GM21717 (cell line): ENCODE measurements around the gene SIGLEC5.
"Not testable (repeated sequence)": the region's sequence is repeated elsewhere in the genome, so short reads cannot be mapped to it uniquely, and the experiment has no call there.

Experiments used
- ATAC-seq: cut with Tn5 transposase; IDR thresholded peaks from one replicate; pipeline ENCODE4 v1.9.1; 2021; ENCODE audit warnings: mild to moderate bottlenecking, moderate library complexity; ENCODE audit not compliant: unreplicated experiment

The SIGLEC5 gene, protein sequence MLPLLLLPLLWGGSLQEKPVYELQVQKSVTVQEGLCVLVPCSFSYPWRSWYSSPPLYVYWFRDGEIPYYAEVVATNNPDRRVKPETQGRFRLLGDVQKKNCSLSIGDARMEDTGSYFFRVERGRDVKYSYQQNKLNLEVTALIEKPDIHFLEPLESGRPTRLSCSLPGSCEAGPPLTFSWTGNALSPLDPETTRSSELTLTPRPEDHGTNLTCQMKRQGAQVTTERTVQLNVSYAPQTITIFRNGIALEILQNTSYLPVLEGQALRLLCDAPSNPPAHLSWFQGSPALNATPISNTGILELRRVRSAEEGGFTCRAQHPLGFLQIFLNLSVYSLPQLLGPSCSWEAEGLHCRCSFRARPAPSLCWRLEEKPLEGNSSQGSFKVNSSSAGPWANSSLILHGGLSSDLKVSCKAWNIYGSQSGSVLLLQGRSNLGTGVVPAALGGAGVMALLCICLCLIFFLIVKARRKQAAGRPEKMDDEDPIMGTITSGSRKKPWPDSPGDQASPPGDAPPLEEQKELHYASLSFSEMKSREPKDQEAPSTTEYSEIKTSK

DNA sequence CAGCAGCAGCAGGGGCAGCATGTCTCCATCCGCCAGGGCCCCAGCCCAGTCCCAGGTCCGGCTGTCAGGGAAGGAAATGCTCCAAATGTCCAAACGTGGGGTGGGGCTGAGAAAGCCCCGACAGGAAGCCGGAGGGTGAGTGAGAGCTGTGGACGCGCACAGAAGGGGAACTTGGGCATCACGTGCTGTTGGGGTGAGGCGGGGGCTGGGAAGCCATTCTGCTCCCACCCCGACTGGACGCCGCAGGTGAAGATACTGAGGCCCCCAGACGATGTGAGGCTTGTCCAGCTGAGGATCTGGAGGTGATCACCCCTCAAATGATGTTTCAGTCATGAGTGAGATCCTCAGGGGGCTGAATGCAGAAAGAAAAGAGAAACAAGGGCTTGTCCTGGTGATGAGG lies at the start of gene SIGLEC5:
Gene SIGLEC5 (minus strand): TSS at position 87 of the 400 bp plus-strand sequence. CDS start 66 bp downstream, at position 21.
- ATAC-seq = not testable (repeated sequence)

DNA sequence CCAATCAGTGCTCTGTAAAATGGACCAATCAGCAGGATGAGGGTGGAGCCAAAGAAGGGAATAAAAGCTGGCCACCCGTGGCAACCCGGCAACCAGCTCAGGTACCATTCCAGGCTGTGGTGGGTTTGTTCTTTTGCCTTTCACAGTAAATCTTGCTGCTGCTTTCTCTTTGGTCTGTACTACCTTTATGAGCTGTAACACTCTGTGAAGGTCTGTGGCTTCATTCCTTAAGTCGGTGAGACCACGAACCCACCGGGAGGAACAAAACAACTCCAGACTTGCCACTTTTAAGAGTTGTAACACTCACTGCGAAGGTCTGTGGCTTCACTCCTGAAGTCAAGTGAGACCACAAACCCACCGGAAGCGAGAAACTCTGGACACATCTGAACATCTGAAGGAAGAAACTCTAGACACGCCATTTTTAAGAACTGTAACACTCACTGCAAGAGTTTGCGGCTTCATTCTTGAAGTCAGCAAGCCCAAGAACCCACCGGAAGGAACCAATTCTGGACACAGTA lies 46.4 kb upstream of the SIGLEC5 start:
- ATAC-seq = no peak

DNA sequence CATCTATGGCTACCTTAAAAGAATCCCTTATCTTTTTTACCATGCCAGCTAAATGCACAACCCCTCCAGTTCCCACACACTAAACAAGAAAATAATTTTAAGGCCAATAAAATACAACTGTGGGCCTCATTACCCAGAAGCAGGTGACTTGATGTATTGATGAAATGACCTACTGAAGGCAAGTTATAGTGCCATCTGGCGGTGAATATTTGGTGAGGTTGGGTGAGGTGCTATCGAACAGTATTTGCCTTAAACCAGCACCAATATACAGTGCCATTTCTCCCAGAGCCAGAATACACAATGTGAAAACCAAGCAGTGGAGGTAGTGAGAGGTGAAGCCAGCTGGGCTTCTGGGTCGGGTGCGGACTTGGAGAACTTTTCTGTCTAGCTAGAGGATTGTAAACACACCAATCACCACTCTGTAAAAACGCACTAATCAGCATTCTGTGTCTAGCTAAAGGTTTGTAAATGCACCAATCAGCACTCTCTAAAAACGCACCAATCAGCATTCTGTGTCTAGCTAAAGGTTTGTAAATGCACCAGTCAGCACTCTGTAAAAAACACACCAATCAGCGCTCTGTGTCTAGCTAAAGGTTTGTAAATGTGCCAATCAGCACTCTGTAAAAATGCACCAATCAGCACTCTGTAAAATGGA lies 45.8 kb upstream of the SIGLEC5 start:
- not testable (repeated sequence) for ATAC-seq

DNA sequence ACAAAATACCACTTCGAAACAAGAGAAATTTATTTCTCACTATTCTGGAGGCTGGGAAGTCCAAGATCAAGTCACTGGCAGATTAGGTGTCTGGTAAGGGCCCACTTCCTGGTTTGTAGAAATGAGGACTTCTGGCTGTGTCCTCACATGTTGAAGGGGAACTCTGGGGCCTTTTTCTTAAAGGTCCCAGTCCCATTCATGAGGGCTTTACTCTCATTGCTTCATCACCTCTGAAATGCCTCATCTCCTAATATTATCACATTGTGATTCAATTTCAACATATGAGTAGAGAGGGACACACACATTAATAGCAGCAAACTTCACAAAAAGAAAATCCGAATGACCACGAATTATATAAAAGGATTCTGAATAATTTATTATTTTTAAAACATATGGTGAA lies 38.0 kb upstream of the SIGLEC5 start:
- ATAC-seq = no peak

DNA sequence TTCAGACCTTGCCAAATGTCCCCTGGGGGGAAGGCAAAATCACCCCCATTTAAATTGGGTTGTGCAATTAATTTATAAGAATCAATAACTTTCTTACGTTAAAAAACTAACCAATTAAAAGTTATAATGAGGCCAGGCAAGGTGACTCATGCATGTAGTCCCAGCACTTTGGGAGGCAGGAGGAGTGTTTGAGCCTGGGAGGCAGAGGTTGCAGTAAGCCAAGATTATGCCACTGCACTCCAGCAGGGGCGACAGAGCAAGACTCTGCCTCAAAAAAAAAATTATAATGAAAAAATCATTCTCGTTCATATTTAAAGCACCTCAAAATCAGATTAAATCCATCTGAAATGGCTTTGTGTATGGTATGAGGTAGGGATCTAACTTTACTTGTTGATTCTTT lies 34.8 kb upstream of the SIGLEC5 start:
- no peak for ATAC-seq

DNA sequence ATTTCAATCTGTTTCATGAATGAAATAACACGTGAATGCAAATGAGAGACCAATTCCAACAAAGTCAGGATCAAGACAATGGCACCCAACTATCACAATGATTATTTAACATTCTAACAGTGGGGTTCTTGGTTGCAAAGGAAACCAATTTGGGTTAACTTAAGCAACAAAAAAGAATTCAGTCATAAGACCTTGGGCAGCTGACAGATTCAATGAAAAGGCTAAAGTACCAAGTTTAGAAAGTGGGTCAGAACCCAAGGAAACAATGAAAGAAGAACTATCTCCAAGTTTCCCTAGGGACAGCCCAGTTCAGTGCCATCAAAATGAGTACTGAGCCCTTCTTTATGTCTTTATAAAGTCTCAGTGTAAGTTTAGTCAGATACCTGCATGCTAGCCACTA lies 33.9 kb upstream of the SIGLEC5 start:
- no peak for ATAC-seq

DNA sequence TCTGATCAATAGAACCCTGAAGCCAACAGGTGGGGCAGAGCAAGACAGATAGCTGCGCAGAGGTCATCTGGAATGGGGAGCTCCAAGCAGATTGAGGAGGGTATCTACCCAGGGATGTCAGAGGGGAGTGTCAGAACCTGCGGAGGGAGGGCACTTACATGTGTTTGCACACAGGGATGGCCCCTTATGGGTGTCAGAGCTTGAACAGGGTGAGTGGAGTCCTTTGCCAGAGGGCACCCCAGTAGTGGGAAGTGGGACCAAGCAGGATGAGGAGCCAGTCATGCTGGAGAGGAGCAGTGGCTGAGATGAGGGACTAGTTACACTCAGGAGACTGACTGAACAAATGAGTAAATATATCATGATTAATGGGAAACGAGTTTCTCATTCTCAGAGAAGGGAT lies 33.4 kb upstream of the SIGLEC5 start:
- ATAC-seq = no peak

DNA sequence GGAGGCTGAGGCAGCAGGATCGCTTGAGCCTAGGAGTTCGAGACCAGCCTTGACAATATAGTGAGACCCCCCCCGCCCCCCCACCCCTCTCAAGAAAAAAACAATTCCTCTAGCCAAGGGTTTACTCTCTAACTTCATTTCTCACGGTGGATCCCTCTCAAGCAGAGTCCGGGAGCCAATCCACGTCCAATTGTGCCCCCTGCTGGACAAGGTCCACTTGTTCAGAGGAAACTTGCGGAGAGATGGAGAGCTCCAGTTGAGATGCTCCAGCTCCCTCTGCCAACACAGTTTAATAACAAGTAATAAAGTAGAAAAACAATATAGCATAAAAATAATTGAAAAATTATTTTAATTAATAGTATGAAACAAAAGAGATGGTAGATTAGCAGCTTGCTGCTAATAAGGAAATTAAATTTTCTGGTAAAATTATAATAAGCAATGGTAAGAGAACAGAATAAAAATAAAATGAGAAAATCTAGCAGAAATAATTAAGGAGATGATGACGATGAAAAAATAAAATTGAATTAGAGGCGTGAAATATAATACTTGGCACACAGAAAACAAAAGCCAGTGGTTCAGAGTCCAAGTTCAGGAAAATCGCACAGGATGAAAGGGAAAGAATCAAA lies 30.9 kb upstream of the SIGLEC5 start:
- ATAC-seq = no peak

DNA sequence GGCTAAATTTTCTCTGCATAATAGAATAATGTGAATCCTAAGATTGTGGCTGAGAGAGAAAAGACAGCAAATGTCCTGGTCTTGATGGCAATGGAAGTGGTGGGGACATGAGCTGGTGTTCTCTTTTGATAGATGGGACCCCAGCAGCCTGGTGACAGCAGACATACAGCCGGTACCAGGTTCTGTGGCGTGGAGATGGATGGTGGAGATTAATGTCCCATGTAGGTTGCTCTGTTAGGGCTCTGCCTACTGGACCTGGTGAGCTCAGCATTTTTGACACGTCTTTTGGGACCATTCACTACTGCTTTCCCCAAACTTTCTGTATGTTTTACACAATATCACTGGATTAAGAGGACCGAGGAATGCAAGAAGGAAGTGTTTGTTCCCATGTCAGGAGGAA lies 24.6 kb upstream of the SIGLEC5 start:
- no peak for ATAC-seq

DNA sequence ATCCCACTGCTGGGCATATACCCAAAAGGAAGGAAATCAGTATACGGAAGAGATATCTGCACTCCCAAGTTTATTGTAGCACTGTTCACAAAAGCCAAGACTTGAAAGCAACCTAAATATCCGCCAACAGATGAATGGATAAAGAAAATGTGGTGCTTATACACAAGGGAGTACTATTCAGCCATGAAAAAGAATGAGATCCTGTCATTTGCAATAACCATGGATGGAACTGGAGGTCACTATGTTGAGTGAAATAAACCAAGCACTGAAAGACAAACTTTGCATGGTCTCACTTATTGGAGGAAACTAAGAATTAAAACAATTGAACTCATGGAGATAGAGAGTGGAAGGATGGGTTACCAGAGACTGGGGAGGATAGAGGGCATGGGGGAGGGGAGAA lies 23.0 kb upstream of the SIGLEC5 start:
- no peak for ATAC-seq

DNA sequence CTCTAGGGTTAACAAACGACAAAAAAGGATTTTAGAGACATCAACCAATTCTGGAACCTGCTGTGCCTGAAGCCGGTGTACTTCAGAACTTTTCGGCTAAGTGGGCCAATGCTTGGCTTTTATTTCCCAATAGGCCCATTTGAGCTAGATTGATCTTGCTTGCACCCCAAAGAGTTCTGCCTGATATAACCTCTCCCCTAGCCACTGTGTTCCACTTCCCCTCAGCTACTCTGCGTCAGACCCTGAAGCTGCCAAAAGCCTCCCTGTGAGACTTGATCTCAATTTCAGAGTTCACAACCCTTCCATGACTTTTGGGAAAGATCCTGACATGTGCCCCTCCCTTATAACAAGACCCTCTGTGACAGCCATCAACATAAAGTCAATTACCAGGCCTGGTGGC lies 22.1 kb upstream of the SIGLEC5 start:
- ATAC-seq = no peak

DNA sequence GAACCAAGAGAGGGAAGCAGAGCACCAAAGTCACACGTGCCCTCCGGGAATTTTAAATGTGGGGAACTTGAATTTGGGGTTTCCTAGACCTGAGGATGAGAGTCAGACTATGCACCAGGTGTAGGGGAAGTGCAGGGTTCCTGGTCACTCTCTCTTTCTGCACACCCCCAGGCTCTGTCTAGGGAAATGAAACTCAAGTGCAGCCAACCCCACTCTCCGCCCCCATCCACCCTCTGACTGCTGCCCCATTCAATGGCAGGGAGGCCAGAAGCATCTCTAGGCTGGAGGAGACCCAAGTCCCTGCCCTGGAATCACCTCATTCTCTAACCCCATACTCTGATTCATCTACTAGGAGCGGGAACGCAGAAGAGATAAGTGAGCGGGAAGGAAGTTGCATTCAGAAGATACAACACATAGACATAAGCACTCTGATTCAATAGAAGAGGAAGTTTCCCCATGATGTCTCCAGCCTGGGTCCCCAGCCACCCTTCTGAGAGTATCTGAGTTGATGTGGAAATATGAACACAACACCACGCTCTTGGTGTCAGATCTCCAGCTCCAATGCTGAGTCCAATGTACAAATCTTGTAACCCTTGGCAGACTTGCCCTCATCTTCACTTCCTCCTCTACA lies 21.1 kb upstream of the SIGLEC5 start:
- no peak for ATAC-seq

DNA sequence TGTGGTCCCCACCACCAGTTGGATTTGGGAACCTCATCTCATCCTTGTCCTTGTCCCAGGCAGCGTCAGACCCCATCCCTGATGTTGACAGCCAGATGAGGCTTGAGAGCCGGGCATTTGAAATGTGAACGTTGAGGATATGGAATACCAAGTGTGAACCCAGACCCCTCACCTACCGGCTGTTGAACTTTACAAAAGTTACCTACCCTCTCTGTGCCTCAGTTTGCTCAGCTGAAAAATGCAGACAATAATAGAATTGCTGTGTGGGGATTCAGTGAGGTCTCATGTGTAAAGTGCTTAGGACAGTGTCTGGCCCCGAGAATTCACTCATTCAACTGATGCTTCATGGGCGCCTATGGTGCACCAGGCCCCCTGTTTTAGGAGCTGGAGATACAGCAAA lies 17.1 kb upstream of the SIGLEC5 start:
- ATAC-seq = no peak

DNA sequence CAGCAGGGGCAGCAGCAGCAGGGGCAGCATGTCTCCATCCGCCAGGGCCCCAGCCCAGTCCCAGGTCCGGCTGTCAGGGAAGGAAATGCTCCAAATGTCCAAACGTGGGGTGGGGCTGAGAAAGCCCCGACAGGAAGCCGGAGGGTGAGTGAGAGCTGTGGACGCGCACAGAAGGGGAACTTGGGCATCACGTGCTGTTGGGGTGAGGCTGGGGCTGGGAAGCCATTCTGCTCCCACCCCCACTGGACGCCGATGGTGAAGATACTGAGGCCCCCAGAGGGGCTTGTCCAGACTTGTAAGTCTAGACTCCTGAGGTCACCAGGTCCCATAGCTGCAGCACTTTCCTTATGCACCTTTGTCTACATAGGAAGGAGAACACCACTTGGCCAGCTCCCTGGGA lies 16.5 kb upstream of the SIGLEC5 start, which contains the start of gene SIGLEC14:
Gene SIGLEC14 (minus strand): TSS at position 96 of the 400 bp plus-strand sequence. CDS start 66 bp downstream, at position 30.
- not testable (repeated sequence) for ATAC-seq

DNA sequence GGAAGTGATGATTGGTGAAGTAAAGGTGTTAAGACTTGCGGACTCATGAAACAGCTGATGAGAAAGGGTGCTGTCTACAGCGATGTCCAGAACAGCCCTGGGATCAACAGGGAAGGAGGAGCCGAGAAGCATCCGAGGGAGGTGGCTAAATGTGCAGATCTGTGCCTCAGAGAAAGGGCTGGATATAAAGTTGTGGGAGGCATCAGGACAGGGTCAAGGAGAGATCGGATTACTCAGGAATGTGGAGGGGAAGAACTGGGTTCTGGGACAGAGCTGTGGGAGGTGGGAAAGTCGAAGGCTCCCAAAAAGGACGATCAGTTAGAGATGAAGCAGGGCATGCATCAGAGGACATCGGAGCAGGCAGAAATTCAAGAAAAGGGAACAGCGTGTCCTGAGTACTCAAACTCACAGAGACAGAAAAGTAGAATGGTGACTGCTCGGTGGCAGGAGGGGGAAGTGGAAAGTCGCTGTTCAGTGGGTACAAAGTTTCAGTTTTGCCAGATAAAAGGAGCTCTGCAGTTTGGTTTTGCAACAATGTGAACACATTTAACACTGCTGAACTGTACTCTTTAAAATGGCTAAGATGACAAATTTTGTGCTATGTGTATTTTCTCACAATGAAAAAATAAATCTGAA lies 14.6 kb upstream of the SIGLEC5 start:
- ATAC-seq = no peak

DNA sequence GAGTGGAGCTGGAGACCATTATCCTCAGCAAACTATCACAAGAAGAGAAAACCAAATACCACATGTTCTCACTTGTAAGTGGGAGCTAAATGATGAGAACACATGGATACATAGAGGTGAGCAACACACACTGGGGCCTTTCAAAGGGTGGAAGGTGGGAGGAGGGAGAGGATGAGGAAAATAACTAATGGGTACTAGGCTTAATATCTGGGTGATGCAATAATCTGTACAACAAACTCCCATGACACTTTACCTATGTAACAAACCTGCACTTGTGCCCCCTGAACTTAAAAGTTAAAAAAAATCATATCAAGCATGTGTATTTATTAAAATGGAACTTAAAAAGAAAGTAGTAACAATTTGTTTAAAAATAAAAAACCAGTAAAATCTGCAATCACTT lies 11.4 kb upstream of the SIGLEC5 start:
- no peak for ATAC-seq

DNA sequence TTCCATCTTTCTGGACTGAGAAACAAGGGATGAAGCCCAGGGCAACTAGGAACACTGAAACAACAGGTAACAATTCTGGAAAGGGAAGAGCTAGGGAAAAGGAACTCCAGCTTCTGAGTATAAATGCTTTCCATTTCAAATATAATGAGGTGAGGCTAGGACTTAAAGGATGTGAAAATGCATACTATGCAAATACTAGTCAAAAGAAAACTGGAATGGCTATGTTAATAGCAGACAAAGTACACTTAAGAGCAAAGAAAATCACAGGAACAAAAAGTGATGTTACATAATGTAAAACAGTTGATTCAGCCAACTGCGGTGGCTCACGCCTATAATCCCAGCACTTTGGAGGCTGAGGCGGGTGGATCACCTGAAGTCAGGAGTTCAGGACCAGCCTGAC lies 10.2 kb upstream of the SIGLEC5 start:
- ATAC-seq = no peak

DNA sequence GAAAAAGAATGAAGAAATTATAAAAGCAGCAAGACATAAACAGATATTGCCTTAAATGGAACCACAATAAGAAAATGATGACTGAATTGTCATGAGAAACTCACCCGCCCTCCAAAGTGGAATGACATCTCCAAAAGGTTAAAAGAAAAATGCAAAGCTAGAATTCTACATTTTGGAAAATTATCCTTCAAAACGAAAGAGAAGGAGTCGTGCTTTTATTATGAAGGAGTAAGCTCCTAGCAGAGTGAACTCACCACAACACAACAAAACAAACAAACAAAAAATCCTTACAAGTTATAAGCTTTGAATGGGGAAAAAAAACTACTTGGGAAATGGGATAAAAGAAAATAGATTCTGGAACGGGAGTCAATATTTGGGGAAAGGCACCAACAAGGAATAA lies 9.7 kb upstream of the SIGLEC5 start:
- no peak for ATAC-seq

DNA sequence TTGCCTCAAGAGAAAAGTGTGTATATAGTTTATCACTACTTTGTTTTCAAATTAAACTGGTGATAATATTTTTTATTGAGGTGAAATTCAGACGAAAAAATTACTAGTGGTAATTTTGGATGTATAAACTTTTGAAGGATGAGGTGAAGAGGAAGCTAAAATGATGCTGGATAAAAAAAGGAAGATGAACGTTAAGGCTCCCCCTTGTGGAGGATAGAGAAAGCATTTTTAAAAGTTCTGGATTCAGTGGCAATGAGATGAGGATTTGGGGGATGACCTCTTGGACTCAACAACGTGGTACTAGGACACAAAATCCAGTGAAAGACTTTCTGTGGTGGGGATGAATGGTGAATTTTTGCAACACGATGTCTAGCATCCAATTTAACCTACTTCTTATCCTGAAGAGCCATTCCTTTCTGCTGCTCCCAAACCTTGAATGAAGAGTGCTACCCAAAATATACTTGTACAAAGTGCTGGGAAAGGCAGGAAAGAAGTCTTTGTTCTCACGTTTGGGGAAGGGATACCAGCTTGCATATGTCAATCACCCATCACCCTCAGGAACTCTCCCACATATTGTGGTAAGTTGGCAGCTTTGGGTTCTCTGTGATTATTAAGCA lies 7.3 kb upstream of the SIGLEC5 start:
- no peak for ATAC-seq

DNA sequence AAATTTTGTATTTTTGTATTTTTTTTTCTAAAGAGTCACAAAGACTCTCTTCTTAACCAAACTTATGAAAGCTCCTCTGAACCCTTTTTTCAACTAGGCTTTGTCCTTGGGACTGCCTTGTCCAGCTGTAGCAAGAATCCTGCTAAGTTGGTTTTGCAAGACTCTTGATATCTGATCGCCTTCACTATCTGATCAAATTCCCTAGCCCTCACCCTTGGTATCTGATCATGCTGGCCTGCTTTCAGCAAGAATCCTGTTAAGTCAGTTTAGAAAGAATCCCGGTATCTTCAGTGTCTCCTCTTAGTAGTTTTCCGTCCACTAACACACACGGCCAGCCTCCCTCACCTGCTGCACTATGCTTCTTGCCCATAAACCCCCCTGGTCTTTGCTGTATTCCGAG lies 1.9 kb upstream of the SIGLEC5 start:
- ATAC-seq = no peak
